Activated CD8-positive, alpha-beta memory T cell treated with anti-CD3 and anti-CD28 coated beads for 1 hour (primary cell): ENCODE results near the gene PTPRN2.

Source experiments
- DNase-seq, 2 donors: peaks; one replicate each; pipeline ENCODE4 v3.0.0-alpha.2; 2020; ENCODE audit warnings: low read depth in 1 of 2; ENCODE audit errors: extremely low read depth in 1 of 2

Gene PTPRN2

GRCh38 chr7:157539521-157539920, 1048.1 kb downstream of the PTPRN2 start:
- no peak for DNase-seq

DNA sequence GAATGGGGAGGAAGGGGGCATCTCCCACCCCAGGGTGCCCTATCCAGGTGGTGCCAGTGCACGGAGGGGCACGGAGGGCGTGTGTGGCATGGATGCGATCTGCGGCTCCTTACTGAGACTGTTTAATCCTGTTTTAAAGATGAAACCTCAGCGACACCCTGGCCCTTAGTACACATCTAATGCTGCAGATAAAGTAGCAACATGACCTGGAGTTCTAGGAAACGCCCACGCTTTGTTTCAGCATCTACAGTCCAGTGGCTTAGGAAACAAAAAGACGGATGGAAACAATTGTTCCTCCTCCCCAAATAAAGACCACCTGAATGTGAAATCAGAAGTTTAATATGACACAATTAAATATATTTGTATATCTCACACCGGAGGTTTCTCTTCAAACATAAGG, 1048.9 kb downstream of the PTPRN2 start:
- DNase-seq: no peak

DNA sequence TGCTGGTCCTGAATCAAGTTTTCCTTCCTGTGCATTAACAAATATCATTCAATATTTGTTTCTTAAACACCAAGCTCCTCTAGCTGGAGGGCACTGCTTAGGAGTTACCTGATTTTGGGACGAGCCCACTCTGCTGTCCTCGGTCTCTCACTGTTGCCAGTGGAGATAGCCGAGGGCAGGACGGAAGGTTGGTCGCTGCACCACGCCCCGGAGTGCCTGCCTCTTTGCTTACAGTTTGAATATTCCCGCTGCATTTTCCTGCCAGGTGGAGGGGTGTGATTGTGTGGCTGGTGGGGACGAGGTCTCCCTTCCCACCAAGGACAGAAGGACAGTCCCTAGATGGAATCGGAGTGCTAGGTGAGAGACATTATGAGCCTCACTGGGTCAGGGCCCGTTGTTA, 1049.3 kb downstream of the PTPRN2 start:
- DNase-seq: no peak

DNA sequence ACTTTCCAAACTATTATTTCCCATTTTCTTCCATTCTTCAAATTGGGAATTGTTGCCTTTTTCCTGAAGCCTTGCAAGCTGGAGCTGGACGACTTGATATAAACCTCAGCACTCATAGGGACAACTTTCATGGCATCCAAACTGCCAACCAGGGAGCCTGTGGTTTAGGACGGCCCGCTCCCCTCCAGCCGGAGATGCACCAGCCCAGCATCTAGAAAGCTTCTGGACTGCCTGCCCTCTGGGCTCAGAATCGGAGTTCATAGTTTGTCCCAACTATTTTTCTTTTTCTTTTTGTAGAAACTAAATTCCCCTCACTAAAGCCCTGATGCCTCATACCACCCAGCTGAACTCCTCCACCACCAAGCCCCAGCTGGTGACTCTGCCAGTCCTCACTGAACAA, 1050.6 kb downstream of the PTPRN2 start:
- DNase-seq: no peak

DNA sequence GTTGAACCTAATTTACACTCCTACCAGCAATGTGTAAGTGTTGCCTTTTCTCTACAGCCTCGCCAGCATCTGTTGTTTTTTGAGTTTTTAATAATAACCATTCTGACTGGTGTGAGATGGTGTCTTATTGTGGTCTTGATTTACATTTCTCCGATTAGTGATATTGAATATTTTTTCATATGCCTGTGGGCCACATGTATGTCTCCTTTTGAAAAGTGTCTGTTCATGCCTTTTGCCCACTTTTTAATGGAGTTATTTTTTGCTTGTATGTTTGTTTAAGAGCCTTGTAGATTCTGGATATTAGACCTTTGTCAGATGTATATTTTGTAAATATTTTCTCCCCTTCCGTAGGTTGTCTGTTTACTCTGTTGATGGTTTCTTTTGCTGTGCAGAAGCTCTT, 1055.6 kb downstream of the PTPRN2 start:
- no peak for DNase-seq

DNA sequence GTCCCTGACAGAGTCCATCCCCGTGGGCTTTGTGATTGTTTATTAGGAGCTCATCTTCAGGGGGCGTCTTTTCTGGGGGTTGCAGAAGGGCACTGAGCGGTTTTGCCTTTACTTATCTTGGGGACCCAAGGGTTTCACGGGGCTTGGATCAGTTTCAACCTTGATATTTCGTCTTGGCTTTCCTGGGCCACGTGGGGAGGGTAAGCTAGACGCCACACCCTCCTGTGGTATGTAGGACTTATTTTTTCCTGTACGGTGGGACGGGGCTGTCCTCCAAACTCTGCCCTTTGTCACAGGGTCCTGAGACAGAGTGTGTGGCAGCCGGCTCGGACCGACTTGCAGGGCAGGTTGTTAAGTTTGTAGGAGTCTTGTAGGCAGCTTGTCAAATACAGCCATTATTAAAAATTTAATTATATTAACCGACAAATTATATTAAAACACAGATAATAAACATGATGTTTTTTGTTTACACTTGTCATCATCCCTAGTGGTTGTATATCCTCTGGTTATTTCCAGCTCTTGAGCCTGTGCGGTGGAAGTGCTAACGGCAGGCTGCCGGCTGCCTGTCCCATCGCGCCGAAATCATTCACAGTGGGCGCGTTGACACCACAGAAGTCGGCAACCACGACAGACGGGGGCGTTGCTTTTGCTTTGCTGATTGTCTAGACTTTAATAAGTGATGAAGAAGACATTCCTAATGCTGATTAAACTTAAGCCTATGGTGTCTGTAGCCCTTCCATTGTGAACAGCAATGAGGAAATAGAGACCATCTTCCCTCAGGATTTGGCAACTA, 1057.7 kb downstream of the PTPRN2 start:
- no peak for DNase-seq

DNA sequence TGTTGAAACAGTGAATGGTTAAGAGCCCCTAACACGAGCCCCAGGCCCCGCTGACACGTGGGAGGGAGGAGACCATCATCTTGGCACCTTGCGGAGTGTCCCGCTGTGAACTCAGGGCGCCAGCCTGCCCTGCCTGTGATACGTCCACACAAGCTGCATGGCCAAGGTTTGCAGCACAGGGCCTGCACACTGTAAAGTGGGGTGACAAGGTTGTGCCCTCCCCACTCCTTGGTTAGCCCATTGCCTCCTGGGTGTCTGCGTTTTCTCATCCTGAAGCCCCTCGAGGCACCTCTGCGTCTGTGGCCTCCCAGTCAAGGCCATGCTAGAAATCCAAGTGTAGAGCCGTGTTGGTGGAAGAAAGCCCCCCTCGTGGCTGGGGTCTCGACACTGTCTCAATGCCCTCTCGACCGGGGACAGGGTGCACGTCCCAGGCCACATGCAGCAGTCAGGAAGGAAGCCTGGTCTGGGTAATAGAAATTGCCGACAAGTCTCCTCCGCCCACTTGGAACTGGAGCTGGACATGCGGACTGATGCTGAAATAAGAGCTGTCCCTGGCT, 1058.8 kb downstream of the PTPRN2 start:
- no peak for DNase-seq

DNA sequence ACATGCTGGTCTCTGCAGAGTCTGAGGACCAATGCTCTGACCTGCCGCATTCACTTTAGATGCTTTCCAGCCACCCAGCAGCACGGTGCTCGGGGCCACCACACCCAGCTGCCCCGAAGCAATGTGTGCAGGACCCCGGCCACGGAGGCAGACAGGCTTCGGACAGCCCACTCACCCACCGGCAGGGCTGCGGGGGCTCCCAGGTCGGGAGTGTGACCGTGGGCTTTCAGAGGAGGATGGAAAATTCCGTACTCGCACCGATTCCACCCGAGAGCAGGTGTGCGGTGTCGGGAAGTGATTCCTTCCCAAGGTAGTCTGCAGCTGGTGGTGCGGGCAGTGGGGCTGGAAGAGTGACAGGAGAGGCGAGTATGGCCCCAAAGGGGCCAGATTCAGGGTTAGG, 1059.9 kb downstream of the PTPRN2 start:
- DNase-seq: no peak

DNA sequence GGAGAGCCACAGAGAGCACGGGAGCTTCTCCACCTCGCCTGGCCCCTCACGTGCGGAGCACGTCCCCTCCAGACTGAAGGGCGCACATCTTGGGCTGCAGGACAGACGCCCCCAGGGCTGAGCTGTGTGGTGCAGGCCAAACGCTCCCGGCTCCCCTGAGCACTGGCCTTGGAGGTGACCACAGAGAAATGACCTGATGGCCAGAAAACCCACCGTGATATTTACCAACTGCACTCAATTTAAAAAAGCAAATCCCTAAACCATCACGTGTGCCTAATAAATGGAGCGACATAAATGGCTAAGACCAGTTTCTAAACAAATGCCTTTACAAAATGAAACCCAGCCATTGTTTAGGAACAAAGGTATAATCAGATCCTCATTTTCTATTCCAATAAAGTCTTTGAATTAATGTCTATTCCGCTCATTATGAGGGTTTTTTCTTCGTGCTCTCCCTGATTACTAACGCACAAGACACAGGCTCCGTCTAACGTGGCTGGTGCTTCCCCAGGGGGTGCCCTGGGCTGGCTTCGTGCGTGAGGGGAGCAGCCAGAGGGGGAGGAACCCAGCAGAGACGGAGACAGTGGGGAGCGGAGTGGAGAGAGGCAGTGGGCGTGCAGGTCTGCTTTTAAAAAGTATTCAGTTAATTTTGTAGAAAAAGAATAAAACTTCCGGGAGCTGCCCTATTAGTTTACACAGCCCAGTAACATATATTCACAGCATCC, 1060.5 kb downstream of the PTPRN2 start:
- no peak for DNase-seq

DNA sequence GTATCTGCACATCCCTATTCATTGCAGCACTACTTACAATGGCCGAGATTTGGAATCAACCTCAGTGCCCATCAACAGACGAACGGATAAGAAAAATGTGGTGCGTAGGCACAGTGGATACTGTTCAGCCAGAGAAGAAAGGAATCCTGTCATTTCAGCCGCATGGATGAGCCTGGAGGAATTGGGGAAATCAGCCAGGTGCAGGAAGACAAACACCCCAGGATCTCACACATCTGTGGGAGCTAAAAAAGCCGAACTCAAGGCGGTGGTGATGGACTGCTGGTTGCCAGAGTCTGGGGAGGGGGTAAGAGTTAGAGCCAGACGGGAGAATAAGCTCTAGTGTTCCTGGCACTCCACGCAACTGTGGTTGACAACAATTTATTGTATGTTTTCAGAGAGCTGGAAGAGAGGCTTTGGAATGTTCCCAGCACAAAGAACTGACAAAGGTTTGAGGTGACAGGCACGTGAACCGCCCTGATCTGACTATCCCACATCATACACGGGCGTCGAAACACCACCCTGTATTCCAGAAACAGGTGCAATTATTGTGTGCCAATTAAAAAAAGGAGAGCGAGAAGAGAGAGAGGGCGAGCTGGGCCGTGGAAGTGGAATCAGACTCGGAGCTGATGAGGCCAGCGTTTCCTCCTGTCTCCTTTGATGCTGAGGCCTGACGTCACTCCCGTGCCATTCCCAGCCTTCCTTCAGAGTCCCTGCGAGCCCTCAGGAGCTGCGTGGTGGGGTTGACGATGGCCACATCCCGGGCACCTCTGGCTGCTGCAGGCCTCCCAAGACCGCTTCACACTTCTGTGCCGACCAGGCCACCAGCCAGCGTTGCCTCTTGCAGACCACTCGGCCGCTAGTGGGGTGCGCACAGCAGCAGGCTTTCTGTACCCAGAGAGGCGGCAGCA, 1061.4 kb downstream of the PTPRN2 start:
- no peak for DNase-seq

GRCh38 chr7:157525491-157525915, 1062.1 kb downstream of the PTPRN2 start:
- no peak for DNase-seq

DNA sequence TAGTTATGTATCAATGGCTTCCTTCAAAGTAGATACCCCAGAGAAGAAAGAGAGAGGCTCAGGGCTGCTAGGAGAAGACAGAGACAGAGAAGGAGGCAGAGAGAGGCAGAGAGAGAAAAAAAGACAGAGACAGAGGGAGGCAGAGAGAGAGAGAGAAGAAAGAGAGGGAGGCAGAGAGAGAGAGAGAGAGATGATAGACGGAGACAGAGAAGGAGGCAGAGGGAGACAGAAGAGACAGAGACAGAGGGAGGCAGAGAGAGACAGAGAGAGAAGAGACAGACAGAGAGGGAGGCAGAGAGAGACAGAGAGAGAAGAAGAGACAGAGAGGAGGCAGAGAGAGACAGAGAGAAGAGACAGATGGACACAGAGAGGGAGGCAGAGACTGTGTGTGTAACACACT, 1062.9 kb downstream of the PTPRN2 start:
- no peak for DNase-seq

GRCh38 chr7:157523766-157524421, 1063.7 kb downstream of the PTPRN2 start:
- DNase-seq: no peak

GRCh38 chr7:157523371-157523765, 1064.3 kb downstream of the PTPRN2 start:
- no peak for DNase-seq

GRCh38 chr7:157522954-157523353, 1064.7 kb downstream of the PTPRN2 start:
- DNase-seq: no peak

DNA sequence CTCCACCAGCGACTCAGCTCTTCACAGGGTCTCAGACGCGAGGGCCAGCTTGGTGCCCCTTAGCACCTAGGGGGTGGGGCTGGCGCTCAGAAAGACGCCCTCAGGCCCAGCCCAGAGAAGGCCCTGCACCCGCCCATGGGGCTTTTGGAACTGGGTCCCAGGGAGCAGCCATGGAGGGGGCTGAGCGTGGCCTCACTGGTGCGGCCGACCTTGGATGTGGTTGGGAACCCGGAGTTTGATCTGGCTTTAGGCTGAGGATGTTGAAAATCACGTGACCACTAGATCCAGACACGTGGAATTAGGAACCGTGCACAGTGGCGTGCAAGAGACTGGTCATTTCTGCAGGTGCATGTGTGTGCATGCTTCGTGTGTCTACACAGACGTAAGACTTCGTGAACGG, 1065.4 kb downstream of the PTPRN2 start:
- DNase-seq: no peak

GRCh38 chr7:157521752-157522151, 1065.9 kb downstream of the PTPRN2 start:
- DNase-seq: no peak

DNA sequence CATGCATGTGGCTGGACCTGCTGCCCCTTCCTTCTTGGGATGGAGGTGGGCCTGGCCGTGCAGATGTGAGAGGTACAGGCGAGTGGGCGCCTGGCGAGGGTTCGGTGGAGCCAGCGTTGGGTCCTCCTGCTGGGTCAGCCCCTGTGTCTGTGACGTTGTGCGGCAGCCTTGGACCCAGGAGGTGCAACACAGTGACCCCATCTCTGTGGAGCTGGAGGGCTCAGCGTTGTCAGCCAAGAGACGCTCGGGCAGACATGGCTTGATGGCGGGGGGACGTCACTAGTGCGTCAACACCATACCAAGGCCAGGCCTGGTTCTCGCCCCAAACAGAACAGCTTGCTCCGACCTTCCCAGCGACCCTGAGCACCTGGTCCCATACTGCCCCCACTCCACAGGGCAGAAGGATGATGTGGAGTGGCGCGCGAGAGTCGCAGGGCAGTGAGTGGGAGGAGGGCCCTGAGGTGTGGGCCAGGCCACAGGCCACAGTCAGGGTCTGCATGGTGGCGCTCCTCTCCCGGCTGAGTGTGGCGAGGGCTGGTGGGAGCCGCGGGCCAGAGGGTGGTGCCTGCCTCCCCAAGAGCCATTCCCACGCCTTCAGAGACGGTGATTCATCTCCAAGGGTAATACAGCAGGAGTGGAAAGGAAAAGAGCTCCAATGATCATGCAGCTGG, 1066.4 kb downstream of the PTPRN2 start:
- no peak for DNase-seq

- no peak for DNase-seq
These were observed 1067.4 kb downstream of the PTPRN2 start for GRCh38 chr7:157520249-157520648.

- DNase-seq: no peak
These were observed 1067.8 kb downstream of the PTPRN2 start for GRCh38 chr7:157519798-157520244.
